Suprapubic skin (tissue), 4 donors: Measurements from ENCODE around the gene RHOT2. TPM values are rescaled to one million over a fixed set of nuclear protein-coding genes. Genes with fewer than 3 reads are reported as not detected.

ENCODE experiments used
- DNase-seq, 2 donors: peaks; one replicate each; pipeline ENCODE4 v3.0.0-alpha.2; 2019; ENCODE audit warnings: low spot score in 2 of 2
- H3K27ac ChIP-seq: fragments of 200-600 bp; sonication (generic); one replicate; pipeline ENCODE4 v1.5.1; 2019
- H3K27me3 ChIP-seq: fragments of 200-600 bp; sonication (generic); one replicate; pipeline ENCODE4 v1.5.1; 2019
- H3K36me3 ChIP-seq: fragments of 200-600 bp; sonication (generic); one replicate; pipeline ENCODE4 v1.5.1; 2019
- H3K4me1 ChIP-seq: fragments of 200-600 bp; sonication (generic); one replicate; pipeline ENCODE4 v1.5.1; 2019
- H3K4me3 ChIP-seq: fragments of 200-600 bp; sonication (generic); one replicate; pipeline ENCODE4 v1.5.1; 2019; ENCODE audit warnings: mild to moderate bottlenecking
- H3K9me3 ChIP-seq: fragments of 200-600 bp; sonication (generic); one replicate; pipeline ENCODE4 v1.5.1; 2019
- CTCF ChIP-seq, 2 donors: fragments of 200-600 bp in 1 of 2; fragments of 450-650 bp in 1 of 2; sonication (generic) in 1 of 2; IDR thresholded peaks; one replicate each; pipeline ENCODE4 v1.5.1; 2016 to 2019; ENCODE audit warnings: antibody characterized with exemption in 2 of 2, mild to moderate bottlenecking in 1 of 2, moderate library complexity in 1 of 2
- EP300 ChIP-seq: sonication (generic); formaldehyde crosslinking; IDR thresholded peaks from one replicate; pipeline ENCODE4 v1.6.1; 2017; ENCODE audit warnings: antibody characterized with exemption
- POLR2A ChIP-seq, 2 donors: fragments of 450-650 bp; IDR thresholded peaks; one replicate each; pipeline ENCODE4 v1.6.1; 2017; ENCODE audit warnings: antibody characterized with exemption in 2 of 2, mild to moderate bottlenecking in 2 of 2, moderate library complexity in 2 of 2
- POLR2AphosphoS5 ChIP-seq, 3 donors: sonication (generic); formaldehyde crosslinking; IDR thresholded peaks; one replicate each; pipeline ENCODE4 v1.6.1; 2017; ENCODE audit warnings: antibody characterized with exemption in 3 of 3
- WGBS: methylation state at CpG from one replicate; pipeline ENCODE4 v1.1.5; 2018; 5-methylcytosine and 5-hydroxymethylcytosine counted together
- total RNA-seq, 4 donors: library from RNA; depleted of rRNA; stranded (reverse); fragments of >200 nt; gene quantifications; one replicate each; pipeline ENCODE4 v1.1.0, GENCODE V29; 2016

The RHOT2 gene
- total RNA-seq, 4 donors from 2014 or later, result 66.9 to 156 (median 96.8) TPM

GRCh38 chr16:643050-643368, 24.9 kb upstream of the RHOT2 start:
- WGBS, result 70% methylated on average over 2 of the region's 13 CpGs
- TF ChIP-seq POLR2A (IDR thresholded peaks at IDR 0.05) (no peak), CTCF (IDR thresholded peaks at IDR 0.05) (no peak), POLR2AphosphoS5 (IDR thresholded peaks at IDR 0.05) (no peak), EP300 (no peak)
- Histone ChIP-seq H3K9me3 (no peaks in the 10 kb centered on the region), H3K36me3 (no peaks in the 10 kb centered on the region), H3K4me1 (peaks cover 48% of the 10 kb centered on the region), H3K27ac (peak overlapping the region; percentile 84), H3K27me3 (no peaks in the 10 kb centered on the region), H3K4me3 (peak overlapping the region; percentile 89)
- no peak for DNase-seq

GRCh38 chr16:644556-644955, 23.4 kb upstream of the RHOT2 start:
- Histone ChIP-seq H3K27ac (no peak overlapping the region), H3K4me1 (peaks cover 61% of the 10 kb centered on the region), H3K4me3 (no peak overlapping the region), H3K9me3 (no peaks in the 10 kb centered on the region), H3K36me3 (no peaks in the 10 kb centered on the region), H3K27me3 (no peaks in the 10 kb centered on the region)
- DNase-seq, result no peak
- no peak for TF ChIP-seq POLR2A (IDR thresholded peaks at IDR 0.05)
- no peak for TF ChIP-seq EP300
- no peak for TF ChIP-seq CTCF (IDR thresholded peaks at IDR 0.05)
- TF ChIP-seq POLR2AphosphoS5 (IDR thresholded peaks at IDR 0.05), result no peak
- WGBS, result 85% methylated on average over 12 of the region's 12 CpGs

- Histone ChIP-seq H3K4me3 (no peak overlapping the region), H3K36me3 (no peaks in the 10 kb centered on the region), H3K27me3 (no peaks in the 10 kb centered on the region), H3K27ac (no peak overlapping the region), H3K9me3 (no peaks in the 10 kb centered on the region), H3K4me1 (peaks cover 72% of the 10 kb centered on the region)
- no peak for TF ChIP-seq EP300
- TF ChIP-seq CTCF (IDR thresholded peaks at IDR 0.05), result no peak
- TF ChIP-seq POLR2A (IDR thresholded peaks at IDR 0.05), result no peak
- TF ChIP-seq POLR2AphosphoS5 (IDR thresholded peaks at IDR 0.05), result no peak
- no peak for DNase-seq
- 53% methylated on average over 21 of the region's 32 CpGs for WGBS
Measured at GRCh38 chr16:645852-646678, 21.9 kb upstream of the RHOT2 start.

GRCh38 chr16:646679-647172, 21.2 kb upstream of the RHOT2 start:
- Histone ChIP-seq H3K27ac (no peak overlapping the region), H3K4me1 (peaks cover 65% of the 10 kb centered on the region), H3K27me3 (no peaks in the 10 kb centered on the region), H3K36me3 (no peaks in the 10 kb centered on the region), H3K4me3 (no peak overlapping the region), H3K9me3 (no peaks in the 10 kb centered on the region)
- TF ChIP-seq EP300 (no peak), POLR2AphosphoS5 (IDR thresholded peaks at IDR 0.05) (no peak), CTCF (IDR thresholded peaks at IDR 0.05) (no peak), POLR2A (IDR thresholded peaks at IDR 0.05) (no peak)
- no peak for DNase-seq
- 75% methylated on average over 9 of the region's 22 CpGs for WGBS

GRCh38 chr16:647173-647902, 20.6 kb upstream of the RHOT2 start:
- H3K27me3 ChIP-seq, result no peaks in the 10 kb centered on the region
- no peak overlapping the region for H3K27ac ChIP-seq
- TF ChIP-seq POLR2A (IDR thresholded peaks at IDR 0.05) (no peak), POLR2AphosphoS5 (IDR thresholded peaks at IDR 0.05) (no peak), CTCF (IDR thresholded peaks at IDR 0.05) (no peak), EP300 (no peak)
- no peak overlapping the region for H3K4me3 ChIP-seq
- 81% methylated on average over 10 of the region's 25 CpGs for WGBS
- H3K9me3 ChIP-seq, result no peaks in the 10 kb centered on the region
- no peak for DNase-seq
- H3K36me3 ChIP-seq, result peaks cover 2% of the 10 kb centered on the region
- peaks cover 60% of the 10 kb centered on the region for H3K4me1 ChIP-seq
